GM19328 (cell line): Measurements from ENCODE around the gene ACO2.
"Not testable (repeated sequence)": the region's sequence is repeated elsewhere in the genome, so short reads cannot be mapped to it uniquely, and the experiment has no call there.

ENCODE experiments used
- ATAC-seq: cut with Tn5 transposase; IDR thresholded peaks from one replicate; pipeline ENCODE4 v1.9.1; 2021; ENCODE audit warnings: mild to moderate bottlenecking, moderate library complexity; ENCODE audit not compliant: unreplicated experiment

ACO2 gene

DNA sequence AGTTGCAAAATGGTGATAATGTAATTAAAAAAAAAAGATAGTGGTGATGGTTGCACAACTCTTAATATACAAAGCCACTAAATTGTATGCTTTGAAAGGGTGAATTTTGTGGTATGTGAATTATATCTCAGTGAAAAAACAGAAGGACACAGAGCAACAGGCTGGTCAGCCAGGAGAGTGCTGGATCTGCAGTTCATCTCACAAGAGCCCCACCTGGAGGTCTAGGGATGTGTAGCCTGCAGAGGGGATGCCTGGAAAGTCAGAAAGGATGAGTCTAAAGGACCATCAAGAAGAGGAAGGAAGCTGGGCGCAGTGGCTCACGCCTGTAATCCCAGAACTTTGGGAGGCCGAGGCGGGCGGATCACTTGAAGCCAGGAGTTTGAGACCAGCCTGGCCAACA lies 66.3 kb downstream of the ACO2 start:
- no peak for ATAC-seq

DNA sequence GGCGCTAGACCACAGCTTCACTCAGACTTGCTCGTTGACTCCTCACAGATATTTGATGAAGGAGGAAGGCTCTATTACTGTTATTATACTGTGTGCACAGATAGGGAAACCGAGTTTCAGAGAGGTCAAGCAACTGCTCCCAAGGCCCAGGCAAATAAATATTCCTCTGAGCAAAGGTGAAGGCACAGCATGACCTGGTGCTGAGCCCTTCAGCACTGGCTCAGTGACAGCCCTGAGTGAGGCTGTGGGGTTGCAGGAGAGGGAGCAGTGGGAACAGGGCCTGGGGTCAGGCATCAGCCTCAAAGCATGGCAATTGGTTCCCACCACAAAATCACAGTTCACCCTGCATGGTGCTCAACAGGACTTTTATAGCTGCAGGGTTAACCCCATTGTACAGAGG lies 68.3 kb downstream of the ACO2 start:
- ATAC-seq: no peak

DNA sequence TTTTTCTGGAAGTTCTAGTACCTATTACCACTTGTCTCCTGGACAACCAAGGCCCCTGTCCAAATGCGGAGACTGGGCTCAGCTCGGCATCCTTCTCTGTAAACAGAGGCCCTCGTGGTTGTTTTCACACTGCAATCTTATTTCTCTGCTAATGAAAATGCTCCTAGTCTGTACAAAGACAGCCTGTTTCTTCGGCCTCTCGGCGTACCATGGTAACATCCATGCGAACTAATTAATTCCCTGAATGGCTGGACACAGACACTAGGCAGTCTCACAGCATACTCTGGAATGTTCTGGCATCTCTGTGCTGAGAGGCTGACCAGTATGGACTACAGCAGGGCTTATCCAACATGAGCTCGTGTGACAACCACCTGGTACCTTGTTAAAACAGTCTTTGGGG lies 69.7 kb downstream of the ACO2 start:
- no peak for ATAC-seq

DNA sequence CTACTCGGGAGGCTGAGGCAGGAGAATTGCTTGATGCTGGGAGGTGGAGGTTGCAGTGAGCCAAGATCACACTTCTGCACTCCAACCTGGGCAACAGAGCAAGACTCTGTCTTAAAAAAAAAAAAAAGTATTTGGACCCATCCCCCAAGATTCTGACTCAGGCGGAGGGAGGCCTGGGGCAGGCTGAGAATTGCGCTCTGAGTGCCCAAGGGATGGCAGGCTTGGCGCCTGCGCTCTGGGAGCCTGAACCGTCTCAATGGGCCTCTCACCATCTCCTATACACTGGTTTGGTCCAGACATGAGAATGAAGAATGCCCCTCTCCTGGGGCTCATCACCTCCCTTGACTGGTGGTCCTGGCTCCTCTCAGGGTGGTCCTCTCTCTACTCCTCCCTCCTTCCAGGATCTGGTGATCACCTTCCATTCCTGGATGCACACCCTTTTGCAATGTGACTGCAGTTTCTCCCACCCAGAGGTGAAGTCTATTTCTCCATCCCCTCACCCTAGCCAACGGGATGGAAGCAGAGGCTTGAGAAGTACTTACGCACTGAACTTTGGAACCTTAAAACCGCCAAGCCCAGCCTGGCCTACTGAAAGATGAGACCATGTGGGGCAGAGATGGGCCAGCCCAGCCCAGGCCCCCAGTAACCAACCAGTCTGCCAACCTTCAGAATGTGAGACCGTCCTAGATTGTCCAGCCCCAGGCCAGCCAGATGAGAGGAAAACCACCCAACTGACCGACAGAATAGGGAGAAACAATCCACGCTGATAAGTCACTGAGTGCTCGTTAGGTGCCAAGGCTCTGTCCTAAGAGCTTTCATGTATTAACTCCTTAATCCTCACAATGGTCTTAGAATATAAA lies 70.5 kb downstream of the ACO2 start:
- ATAC-seq: no peak

DNA sequence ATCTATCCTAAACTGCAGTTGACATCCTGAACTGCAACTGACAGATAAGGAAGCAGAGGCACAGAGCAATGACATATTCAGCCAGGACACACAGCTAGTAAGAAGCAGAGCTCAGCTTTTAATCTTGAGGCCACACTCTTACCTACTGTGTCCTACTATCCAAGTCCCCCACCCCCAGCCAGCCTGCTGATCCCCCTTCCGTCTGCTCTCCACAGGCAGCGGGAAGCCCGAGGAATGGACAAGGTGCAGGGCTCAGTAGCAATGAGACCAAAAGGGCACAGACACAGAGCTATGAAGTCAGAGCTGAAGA lies 71.0 kb downstream of the ACO2 start:
- ATAC-seq: no peak

DNA sequence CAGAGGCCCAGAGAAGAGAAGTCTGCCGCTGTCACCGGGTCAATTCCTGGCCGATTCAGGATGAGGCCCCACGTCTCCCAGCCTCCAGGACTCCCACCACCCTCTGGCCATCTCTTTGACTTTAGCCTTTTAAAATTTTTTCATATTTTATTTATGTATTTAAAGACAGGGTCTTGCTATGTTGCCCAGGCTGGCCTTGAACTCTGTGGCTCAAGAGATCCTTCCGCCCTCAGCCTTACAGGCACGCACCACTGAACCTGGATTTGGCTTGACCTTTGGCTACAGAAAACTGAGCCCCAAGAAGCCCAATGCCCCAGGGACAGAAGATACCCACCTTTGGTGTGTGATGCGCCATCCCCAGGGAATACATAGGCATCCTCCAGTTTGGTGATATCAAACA lies 71.4 kb downstream of the ACO2 start:
- ATAC-seq: no peak

DNA sequence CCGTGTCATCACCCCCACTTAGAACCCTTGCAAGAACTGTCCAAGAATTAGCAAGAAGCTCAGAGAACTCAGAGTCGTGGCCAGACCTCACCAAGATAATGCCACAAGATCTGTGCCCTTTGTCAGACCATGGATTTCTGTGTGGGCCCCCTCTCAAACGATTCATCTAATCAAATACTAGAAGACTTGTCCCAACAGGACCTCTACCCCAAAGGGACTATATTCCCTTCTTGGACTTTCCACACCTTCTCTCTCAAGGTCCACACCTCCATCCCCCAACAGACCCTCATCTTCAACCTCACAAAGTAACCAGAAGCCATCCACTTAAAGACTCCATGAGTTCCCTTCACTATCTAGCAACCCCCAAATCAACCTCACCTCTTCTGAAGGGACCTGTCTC lies 72.6 kb downstream of the ACO2 start:
- ATAC-seq: no peak

DNA sequence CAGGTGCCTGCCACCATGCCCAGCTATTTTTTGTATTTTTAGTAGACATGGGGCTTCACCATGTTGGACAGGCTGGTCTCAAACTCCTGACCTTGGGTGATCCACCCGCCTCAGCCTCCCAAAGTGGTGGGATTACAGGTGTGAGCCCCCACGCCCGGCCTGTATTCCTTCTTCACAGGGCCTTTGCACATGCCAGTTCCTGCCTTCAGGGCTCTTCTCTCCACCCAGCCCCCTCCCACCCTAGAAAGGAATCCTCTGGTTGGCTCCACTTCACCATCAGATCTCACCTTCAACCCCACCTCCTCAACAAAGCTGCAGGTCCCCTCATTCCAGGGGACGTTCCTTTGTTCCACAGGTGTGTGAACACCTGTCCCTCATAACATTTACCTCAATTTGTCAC lies 73.3 kb downstream of the ACO2 start:
- ATAC-seq: no peak

DNA sequence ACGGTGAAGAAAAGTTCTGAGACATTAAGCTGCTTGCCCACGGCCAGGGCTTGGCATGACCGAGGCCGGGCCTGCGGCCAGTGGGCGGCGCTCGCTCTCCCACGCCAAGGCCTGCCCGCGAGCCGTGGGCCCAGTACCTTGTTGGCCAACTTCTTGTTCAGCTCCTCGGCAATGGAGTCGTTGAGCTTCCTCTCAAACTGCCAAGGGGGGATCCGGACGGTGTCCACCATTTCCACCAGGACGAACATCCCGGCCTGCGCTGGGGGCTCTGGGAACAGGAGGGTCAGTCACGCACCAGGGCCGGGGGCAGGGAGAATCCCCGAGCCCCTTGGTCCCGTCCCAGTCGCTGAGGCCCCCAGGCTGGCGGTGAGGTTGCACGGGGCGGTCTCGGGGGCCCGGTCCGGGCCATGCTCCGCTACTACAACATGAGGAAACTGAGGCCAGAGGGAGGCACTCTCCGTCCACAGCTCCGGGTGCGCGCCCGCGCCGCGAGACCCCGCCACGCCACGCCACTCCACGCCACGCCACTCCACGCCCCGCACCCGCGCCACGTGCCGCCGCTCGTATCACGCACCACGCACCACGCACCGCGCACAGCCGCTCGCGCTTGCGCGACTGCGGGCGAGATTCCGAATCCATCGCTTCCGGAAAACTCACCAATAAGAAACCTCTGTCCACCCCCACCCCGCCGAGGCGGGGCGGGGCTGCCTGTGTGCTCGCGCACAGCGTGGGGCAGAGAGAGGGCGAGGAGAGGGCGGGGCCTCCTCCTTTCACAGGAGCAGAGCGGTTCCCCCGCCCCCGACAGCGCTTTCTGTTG lies 75.1 kb downstream of the ACO2 start, which contains the start of gene POLR3H:
POLR3H (minus strand) TSS at position 617 of the 817 bp plus-strand sequence; CDS start at position 248, 369 bp downstream.
- ATAC-seq: peak; percentile 96

DNA sequence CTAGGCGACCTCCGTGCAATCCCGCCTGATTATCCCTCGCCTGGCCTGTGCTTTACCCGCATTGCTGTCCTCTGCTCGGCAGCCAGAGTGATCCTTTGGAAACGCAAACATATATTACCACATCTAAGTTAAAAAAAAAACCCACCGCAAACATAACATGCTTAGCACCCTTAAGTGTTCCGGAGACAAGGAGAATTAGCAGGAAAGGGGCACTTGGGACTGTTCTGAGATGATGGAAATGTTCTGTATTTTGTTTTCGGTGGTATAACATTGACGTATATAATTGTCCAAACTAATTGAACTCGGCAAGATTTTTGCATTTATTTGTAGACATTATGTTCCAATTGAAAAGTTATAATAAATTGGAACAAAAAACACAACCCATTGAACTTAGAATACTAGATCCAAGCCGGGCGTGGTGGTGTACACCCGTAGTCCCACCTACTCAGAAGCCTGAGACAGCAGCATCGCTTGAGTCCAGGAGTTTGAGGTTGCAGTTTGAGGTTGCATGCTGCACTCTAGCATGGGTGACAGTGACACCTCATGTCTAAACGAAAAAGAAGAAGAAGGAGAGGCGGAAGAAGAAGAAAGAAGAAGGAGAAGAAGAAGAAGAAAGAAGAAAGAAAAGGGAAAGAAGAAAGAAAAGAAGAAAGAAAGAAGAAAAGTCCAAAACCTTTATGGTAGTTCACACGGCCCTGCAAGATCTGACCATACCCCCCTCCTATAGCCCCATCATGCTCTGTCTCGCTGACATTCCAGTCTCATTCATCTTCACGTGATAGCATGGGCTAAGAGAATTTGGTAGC lies 76.0 kb downstream of the ACO2 start:
- no peak for ATAC-seq

DNA sequence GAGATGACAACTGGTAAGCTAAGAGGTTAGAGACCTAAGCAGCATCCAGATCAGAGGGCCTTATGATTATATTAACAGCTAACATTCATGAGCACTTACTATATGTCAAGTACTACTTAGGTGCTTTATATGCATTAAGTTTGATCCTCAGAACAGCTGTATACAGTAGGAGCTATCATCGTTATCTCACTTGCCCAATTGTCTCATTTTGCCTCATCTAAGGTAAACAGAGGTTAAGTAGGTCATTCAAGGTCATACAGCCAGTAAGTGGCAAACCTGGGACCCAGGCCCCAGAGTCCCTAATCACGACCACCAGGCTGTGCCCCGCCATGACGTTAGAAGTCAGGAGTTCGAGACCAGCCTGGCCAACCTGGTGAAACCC lies 79.9 kb downstream of the ACO2 start:
- ATAC-seq: no peak

DNA sequence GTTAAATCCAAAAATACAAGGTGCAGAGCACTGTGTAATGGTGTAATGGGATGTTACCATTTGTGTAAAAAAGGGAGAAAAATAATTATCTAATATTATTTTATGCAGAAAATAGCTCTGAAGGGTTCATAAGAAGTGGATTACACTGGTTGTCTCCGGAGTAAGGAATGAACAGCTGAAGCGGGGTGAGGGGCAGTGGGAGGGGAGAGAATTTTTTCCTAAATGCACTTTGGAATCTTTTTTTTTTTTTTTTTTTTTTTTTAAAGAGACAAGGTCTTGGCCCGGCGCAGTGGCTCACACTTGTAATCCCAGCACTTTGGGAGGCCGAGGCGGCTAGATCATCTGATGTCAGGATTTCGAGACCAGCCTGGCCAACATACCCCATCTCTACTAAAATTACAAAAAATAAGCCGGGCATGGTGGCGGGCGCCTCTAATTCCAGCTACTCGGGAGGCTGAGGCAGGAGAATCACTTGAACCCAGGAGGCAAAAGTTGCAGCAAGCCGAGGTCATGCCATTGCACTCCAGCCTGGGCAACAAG lies 82.1 kb downstream of the ACO2 start:
- no peak for ATAC-seq

DNA sequence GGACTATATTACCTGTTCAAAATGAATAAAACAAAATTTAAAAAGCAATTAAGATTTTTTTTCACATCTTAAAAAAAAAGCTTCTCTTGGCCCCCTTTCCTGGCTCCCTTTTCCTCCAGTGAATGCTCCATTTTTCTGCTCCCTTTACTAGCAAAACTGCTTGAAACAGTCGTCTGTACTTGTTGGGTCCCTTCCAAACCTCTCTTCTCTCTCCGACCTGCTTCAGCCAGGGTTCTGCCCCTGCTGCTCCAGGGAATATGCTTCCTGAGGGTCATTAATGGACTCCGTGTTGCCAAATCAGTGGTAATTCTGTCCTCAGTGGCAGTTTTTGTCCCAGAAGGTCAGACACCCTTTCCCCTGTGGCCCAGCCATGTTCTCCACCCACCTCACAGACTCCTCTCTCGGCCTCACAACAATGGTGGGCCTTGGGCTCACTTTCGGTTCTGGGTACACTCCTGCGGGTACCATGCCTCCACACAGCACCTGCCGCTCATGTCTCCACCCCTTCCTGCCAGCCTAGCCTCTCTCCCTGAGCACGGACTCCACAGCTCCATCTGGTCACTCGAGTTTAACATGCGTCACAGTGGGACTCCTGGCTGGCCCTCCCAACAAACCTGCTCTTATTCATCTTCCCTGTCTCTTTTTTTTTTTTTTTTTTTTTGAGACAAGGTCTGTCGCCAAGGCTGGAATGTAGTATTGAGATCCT lies 83.1 kb downstream of the ACO2 start:
- ATAC-seq: no peak

DNA sequence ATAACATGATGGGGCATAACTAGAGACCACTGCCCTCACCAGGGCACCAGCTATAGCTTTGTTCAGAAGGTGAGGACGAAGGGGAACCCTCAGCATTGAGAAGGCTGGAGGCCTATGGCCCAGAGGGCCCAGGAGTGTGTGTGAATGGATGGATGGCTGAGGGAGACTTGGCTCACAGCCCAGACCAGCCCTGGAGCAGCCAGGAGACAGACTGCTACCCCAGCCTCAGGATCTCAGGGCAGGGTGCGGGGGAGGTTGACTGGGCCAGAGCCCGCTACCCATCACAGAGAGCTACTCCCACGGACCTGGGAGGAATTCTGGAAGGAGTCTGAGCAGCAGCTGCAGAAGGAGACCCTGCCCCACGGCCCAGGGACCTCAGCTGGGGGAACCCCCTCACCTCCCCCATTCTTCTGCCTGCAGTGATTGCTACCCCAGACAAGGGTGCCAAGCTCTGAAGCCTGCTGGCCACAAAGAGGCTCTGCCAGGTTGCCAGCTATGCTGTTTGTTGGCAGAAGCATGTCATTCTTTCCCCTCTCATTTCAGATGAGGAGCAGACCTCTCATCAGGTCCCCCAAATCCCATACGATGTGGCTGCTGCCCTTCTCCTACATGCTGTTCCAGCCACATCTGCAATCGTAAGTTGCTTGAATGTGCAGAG lies 86.5 kb downstream of the ACO2 start:
- no peak for ATAC-seq

DNA sequence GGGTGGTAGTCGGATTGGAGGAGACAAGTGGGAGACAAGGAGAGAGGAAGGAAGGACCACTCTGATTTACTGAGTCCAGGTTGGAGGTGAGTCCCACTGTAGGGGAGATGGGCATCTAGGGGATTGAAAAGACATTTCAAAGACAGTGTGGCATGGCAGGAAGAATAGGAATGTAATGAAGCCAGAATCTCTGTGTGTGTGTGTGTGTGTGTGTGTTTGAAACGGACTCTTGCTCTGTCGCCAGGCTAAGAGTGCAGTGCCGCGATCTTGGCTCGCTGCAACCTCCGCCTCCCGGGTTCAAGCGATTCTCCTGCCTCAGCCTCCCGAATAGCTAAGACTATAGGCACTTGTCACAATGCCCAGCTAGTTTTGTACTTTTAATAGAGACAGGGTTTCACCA lies 87.6 kb downstream of the ACO2 start:
- ATAC-seq: no peak

DNA sequence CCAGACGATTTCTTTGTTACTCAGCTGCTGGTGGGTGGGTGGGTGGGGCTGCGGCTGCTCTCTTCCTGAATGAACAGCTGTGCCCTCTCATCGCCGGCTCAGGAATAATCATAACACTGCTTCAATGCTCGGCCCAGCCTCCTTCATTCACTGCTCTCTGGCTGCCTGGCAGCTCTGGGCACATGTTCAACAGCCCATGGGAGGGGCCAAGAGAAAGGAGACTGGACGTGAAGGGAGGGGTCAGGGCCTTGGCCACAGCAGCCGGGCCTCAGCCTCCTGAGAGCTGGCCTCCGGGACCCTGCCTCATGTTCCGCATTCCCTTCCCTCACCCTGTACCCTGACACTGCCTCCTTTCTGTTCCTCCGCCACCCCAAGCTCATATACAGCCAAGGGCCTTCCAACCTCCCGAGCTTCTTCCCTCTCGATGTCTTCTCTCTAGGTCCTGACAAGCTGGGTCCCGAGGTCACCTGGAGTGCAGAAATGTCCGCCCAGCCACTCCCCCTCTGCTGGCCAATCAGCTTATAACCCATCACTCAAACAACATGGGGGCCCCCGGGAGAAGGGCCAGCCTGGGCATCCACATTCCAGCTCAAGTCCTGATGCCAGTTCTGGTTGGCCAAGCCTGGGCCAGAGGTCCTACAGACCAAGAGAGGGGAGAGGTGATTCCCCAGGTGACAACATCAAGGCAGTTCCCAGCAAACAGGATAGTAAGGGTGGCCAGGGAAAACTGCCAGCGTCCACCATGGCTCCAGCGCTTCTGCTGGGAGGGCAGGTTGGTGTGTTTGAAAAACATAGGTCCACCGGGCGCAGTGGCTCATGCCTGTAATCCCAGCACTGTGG lies 88.7 kb downstream of the ACO2 start:
- ATAC-seq: no peak

DNA sequence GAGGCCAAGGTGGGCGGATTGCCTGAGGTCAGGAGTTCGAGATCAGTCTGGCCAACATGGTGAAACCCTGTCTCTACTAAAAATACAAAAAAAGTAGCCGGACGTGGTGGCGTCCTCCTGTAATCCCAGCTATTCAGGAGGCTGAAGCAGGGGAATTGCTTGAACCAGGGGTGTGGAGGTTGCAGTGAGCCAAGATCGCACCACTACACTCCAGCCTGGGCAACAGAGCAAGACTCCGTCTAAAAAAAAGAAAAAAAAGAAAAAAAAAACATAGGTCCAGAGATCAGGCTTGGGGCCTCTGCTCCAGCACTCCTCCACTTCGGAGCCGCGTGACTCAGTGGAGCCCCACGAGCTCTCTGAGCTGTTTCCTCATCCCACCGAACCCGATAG lies 89.3 kb downstream of the ACO2 start:
- not testable (repeated sequence) for ATAC-seq

DNA sequence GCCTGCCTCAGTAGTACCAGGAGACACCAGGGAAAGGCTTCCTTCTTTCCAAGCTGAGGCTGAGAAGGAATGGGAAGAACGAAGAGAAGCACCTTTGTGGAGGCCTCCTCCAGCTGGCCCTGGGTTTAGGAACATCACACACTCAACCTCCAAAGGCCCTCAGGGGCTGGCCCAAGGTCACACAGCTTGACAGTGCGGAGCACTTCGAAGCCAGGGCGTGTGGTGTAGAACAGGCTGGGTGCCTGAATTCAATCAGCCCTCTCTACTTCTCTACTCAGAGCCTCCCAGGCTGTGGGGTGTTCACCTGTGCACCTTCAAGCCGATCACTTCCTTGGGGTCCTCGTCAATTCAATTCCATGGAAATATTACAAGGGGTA lies 91.2 kb downstream of the ACO2 start:
- no peak for ATAC-seq

DNA sequence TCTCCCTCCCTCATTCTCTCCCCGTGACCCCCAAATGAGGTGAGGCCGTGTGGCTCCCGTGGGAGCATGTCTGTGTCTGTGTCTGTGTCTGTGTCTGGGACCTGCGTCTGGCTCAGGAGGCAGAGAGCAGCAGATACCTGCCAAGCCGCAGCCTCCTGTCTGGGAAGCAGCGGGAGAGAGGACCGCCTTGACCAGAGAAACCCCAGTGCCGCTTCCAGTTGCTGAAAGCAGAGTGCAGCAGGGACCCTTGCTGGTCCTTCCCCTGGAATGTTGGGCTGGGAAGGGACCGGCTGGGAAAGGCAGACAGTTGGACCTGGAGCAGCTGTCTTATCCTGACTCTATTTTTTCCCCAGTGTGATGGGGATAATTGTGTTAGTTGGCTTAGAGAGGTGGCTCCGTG lies 92.4 kb downstream of the ACO2 start:
- ATAC-seq: no peak
